GM12878 (cell line): ENCODE results near the gene PPP4R1.

Experiments
- ATF2 ChIP-seq: IDR thresholded peaks from 2 replicates; pipeline ENCODE4 v1.6.1; 2012; ENCODE audit warnings: low read length, inconsistent platforms
- BHLHE40 ChIP-seq, 2 experiments: fragments of 450-650 bp in 1 of 2; IDR thresholded peaks; 2 replicates each; pipeline ENCODE4 v1.6.1; 2011 to 2017; ENCODE audit warnings: low read depth in 2 of 2, borderline replicate concordance in 1 of 2, improper control_type of control experiment in 1 of 2, low read length in 1 of 2, mild to moderate bottlenecking in 1 of 2
- BMI1 ChIP-seq: fragments of 450-650 bp; IDR thresholded peaks from 2 replicates; pipeline ENCODE4 v1.6.1; 2016; ENCODE audit warnings: mild to moderate bottlenecking, moderate library complexity, borderline replicate concordance
- CHD4 ChIP-seq: fragments of 200-600 bp; sonication (generic); IDR thresholded peaks from 2 replicates; pipeline ENCODE4 v1.6.1; 2016; ENCODE audit warnings: mild to moderate bottlenecking
- CTCF ChIP-seq, 3 experiments: IDR thresholded peaks in 2 of 3; conservative IDR thresholded peaks in 1 of 3; 2 replicates each; pipeline ENCODE4 v1.5.1; 2011; ENCODE audit warnings: low read depth in 3 of 3, low read length in 3 of 3, mild to moderate bottlenecking in 3 of 3, control low read depth in 2 of 3, moderate library complexity in 2 of 3, inconsistent platforms in 1 of 3, mixed read lengths in 1 of 3; ENCODE audit not compliant: control insufficient read depth in 2 of 3, insufficient read depth in 1 of 3; ENCODE audit errors: extremely low read depth in 1 of 3
- EP300 ChIP-seq, 2 experiments: fragments of 150-350 bp in 1 of 2; IDR thresholded peaks; 2 replicates each; pipeline ENCODE4 v1.6.1; 2011 to 2012; ENCODE audit warnings: low read depth in 2 of 2, low read length in 2 of 2, borderline replicate concordance in 1 of 2, improper control_type of control experiment in 1 of 2, inconsistent platforms in 1 of 2; ENCODE audit not compliant: control insufficient read depth in 1 of 2
- FOXM1 ChIP-seq: IDR thresholded peaks from 2 replicates; pipeline ENCODE4 v1.6.1; 2012; ENCODE audit warnings: low read depth, mild to moderate bottlenecking, inconsistent platforms, low read length, moderate library complexity
- IKZF1 ChIP-seq: fragments of 450-650 bp; conservative IDR thresholded peaks from 2 replicates; pipeline ENCODE4 v1.6.1; 2017; ENCODE audit warnings: antibody characterized with exemption, mild to moderate bottlenecking
- NFIC ChIP-seq: IDR thresholded peaks from 2 replicates; pipeline ENCODE4 v1.6.1; 2012; ENCODE audit warnings: low read depth, mild to moderate bottlenecking, inconsistent platforms, low read length, moderate library complexity
- POLR2A ChIP-seq: IDR thresholded peaks from 2 replicates; pipeline ENCODE4 v1.6.1; 2011; ENCODE audit warnings: low read depth, mild to moderate bottlenecking, low read length
- POLR2AphosphoS5 ChIP-seq: IDR thresholded peaks from 2 replicates; pipeline ENCODE4 v1.6.1; 2011; ENCODE audit warnings: mild to moderate bottlenecking, low read length, inconsistent platforms
- SREBF2 ChIP-seq: IDR thresholded peaks from 2 replicates; pipeline ENCODE4 v1.6.1; 2012; ENCODE audit warnings: mild to moderate bottlenecking, low read length
- ZNF207 ChIP-seq: fragments of 450-650 bp; IDR thresholded peaks from 2 replicates; pipeline ENCODE4 v1.6.1; 2014; ENCODE audit warnings: antibody characterized with exemption, mild to moderate bottlenecking, borderline replicate concordance

GRCh38 chr18:9552616-9553015, 61.7 kb downstream of the PPP4R1 start:
- TF ChIP-seq ATF2, result no peak
- no peak for TF ChIP-seq POLR2A
- no peak for TF ChIP-seq BMI1
- TF ChIP-seq SREBF2, result no peak
- no peak for TF ChIP-seq CTCF (IDR thresholded peaks at IDR 0.05 in 2 of 3, conservative IDR thresholded peaks at IDR 0.05 in 1 of 3; ENCODE audit: control insufficient read depth in 2 of 3, extremely low read depth in 1 of 3, insufficient read depth in 1 of 3, low read depth in 3 of 3, low read length in 3 of 3)
- no peak for TF ChIP-seq IKZF1
- TF ChIP-seq NFIC, result no peak
- no peak for TF ChIP-seq POLR2AphosphoS5
- TF ChIP-seq ZNF207, result no peak
- no peak for TF ChIP-seq CHD4
- TF ChIP-seq FOXM1, result no peak
- no peak for TF ChIP-seq BHLHE40 (IDR thresholded peaks at IDR 0.05; ENCODE audit: borderline replicate concordance in 1 of 2, low read depth in 2 of 2, low read length in 1 of 2)
- TF ChIP-seq EP300 (IDR thresholded peaks at IDR 0.05; ENCODE audit: borderline replicate concordance in 1 of 2, control insufficient read depth in 1 of 2, low read depth in 2 of 2, low read length in 2 of 2), result no peak
